HCT116 (cell line): ENCODE results near the gene SF3B5. TPM values are rescaled to one million over a fixed set of nuclear protein-coding genes. Genes with fewer than 3 reads are reported as not detected.

ENCODE experiments used
- ATAC-seq: fragments of 200-7000 bp; cut with Tn5 transposase; 2 replicates; pipeline ENCODE4 v1.9.1; 2020; ENCODE audit warnings: mild to moderate bottlenecking, moderate library complexity
- BruUV-seq: library from RNA; stranded (reverse); fragments of 400-500 nt; replicated peaks from 2 replicates; lab custom pipeline; 2021; lab: Mats Ljungman, UMichigan
- CTCF ChIA-PET: fragments of 300-600 bp; sonication (Branson Sonifier 250); formaldehyde crosslinking; loops from one replicate; lab custom pipeline; 2021; ENCODE audit warnings: antibody characterized with exemption; lab: Charles Lee
- POLR2A ChIA-PET: fragments of 300-600, 350-600 bp; sonication (Branson Sonifier 250); formaldehyde crosslinking; loops from one replicate; lab custom pipeline; 2021; ENCODE audit warnings: antibody characterized with exemption; lab: Charles Lee
- RAD21 ChIA-PET, 2 experiments: fragments of 300-600 bp; sonication (Branson Sonifier 250); formaldehyde crosslinking; loops; one replicate each; lab custom pipeline; 2023; ENCODE audit warnings: low total read pairs in 2 of 2; ENCODE audit not compliant: uncharacterized antibody in 2 of 2, unreplicated experiment in 2 of 2, low non-redundant PET in 1 of 2; lab: Charles Lee
- DNase-seq: peaks from one replicate; pipeline ENCODE4 v3.0.0-alpha.2; 2010; ENCODE audit warnings: low read depth, low spot score
- H2AFZ ChIP-seq: fragments of 200-600 bp; shearing (Covaris generic), sonication (generic); 2 replicates; pipeline ENCODE4 v1.6.1; 2017; ENCODE audit warnings: low read depth, mixed run types, mixed read lengths, antibody characterized with exemption, low read length; ENCODE audit not compliant: poor library complexity, severe bottlenecking
- H3K27ac ChIP-seq: 2 replicates; pipeline ENCODE4 v1.5.1; 2012; ENCODE audit warnings: low read depth, low read length
- H3K27me3 ChIP-seq: fragments of 200-600 bp; sonication (generic); 2 replicates; pipeline ENCODE4 v1.6.1; 2016; ENCODE audit warnings: mixed run types, low read length, mixed read lengths; ENCODE audit not compliant: insufficient read depth
- H3K36me3 ChIP-seq, 2 experiments: fragments of 200-500 bp in 1 of 2; fragments of 200-600 bp in 1 of 2; sonication (Bioruptor generic) in 1 of 2; sonication (generic) in 1 of 2; 2 replicates each; pipeline versions ENCODE4 v1.5.1 to v1.6.1; 2014 to 2016; ENCODE audit warnings: low read length in 2 of 2, inconsistent platforms in 1 of 2, mixed read lengths in 1 of 2, mixed run types in 1 of 2; ENCODE audit not compliant: insufficient read depth in 2 of 2, control insufficient read depth in 1 of 2
- H3K4me1 ChIP-seq, 2 experiments: fragments of 200-600 bp in 1 of 2; sonication (generic) in 1 of 2; 2 replicates each; pipeline versions ENCODE4 v1.5.1 to v1.6.1; 2012 to 2017; ENCODE audit warnings: low read length in 2 of 2, inconsistent platforms in 1 of 2, mild to moderate bottlenecking in 1 of 2, mixed read lengths in 1 of 2, mixed run types in 1 of 2, moderate library complexity in 1 of 2; ENCODE audit not compliant: insufficient read depth in 2 of 2, control insufficient read depth in 1 of 2
- H3K4me2 ChIP-seq: fragments of 200-600 bp; sonication (generic); 2 replicates; pipeline ENCODE4 v1.6.1; 2017; ENCODE audit warnings: mixed run types, low read length, mixed read lengths
- H3K4me3 ChIP-seq, 2 experiments: fragments of 200-600 bp in 1 of 2; sonication (generic) in 1 of 2; replicated peaks in 1 of 2; 2 replicates each; pipeline ENCODE4 v1.5.1; 2011 to 2016; ENCODE audit warnings: low read length in 2 of 2, control low read depth in 1 of 2, low read depth in 1 of 2, mild to moderate bottlenecking in 1 of 2, mixed read lengths in 1 of 2, mixed run types in 1 of 2
- H3K79me2 ChIP-seq: fragments of 200-600 bp; sonication (generic); 2 replicates; pipeline ENCODE4 v1.6.1; 2017; ENCODE audit warnings: mild to moderate bottlenecking, mixed run types, low read length, moderate library complexity, mixed read lengths; ENCODE audit not compliant: insufficient read depth
- H3K9ac ChIP-seq: fragments of 200-600 bp; sonication (generic); 2 replicates; pipeline ENCODE4 v1.6.1; 2016; ENCODE audit warnings: low read length, mixed read lengths
- H3K9me2 ChIP-seq: fragments of 200-600 bp; sonication (generic), shearing (Covaris generic); 2 replicates; pipeline ENCODE4 v1.6.1; 2017; ENCODE audit warnings: mixed run types, mild to moderate bottlenecking, moderate library complexity; ENCODE audit not compliant: insufficient read depth
- H3K9me3 ChIP-seq, 2 experiments: fragments of 200-500 bp in 1 of 2; fragments of 200-600 bp in 1 of 2; sonication (Bioruptor generic) in 1 of 2; sonication (generic) in 1 of 2; 2 replicates each; pipeline ENCODE4 v1.6.1; 2014 to 2017; ENCODE audit warnings: low read length in 2 of 2, mixed read lengths in 2 of 2, inconsistent platforms in 1 of 2, low read depth in 1 of 2, mild to moderate bottlenecking in 1 of 2, mixed run types in 1 of 2, moderate library complexity in 1 of 2; ENCODE audit not compliant: control insufficient read depth in 1 of 2, insufficient read depth in 1 of 2
- H4K20me1 ChIP-seq: fragments of 200-600 bp; sonication (generic), shearing (Covaris generic); 2 replicates; pipeline ENCODE4 v1.6.1; 2017; ENCODE audit warnings: mixed run types, mild to moderate bottlenecking, moderate library complexity; ENCODE audit not compliant: insufficient read depth
- CBX3 ChIP-seq: IDR thresholded peaks from 2 replicates; pipeline ENCODE4 v1.6.1; 2012; ENCODE audit warnings: low read depth
- CEBPB ChIP-seq: IDR thresholded peaks from 2 replicates; pipeline ENCODE4 v1.6.1; 2012; ENCODE audit warnings: low read depth
- ELF1 ChIP-seq: IDR thresholded peaks from 2 replicates; pipeline ENCODE4 v1.6.1; 2012; ENCODE audit warnings: low read depth, borderline replicate concordance
- JUND ChIP-seq: IDR thresholded peaks from 2 replicates; pipeline ENCODE4 v1.6.1; 2012
- POLR2AphosphoS5 ChIP-seq: IDR thresholded peaks from 2 replicates; pipeline ENCODE4 v1.6.1; 2011; ENCODE audit warnings: mild to moderate bottlenecking, low read depth, low read length, moderate library complexity
- RAD21 ChIP-seq: IDR thresholded peaks from 2 replicates; pipeline ENCODE4 v1.6.1; 2012; ENCODE audit warnings: low read depth, mild to moderate bottlenecking
- SIN3A ChIP-seq: IDR thresholded peaks from 2 replicates; pipeline ENCODE4 v1.6.1; 2012; ENCODE audit warnings: low read depth
- SRF ChIP-seq: IDR thresholded peaks from 2 replicates; pipeline ENCODE4 v1.6.1; 2012; ENCODE audit warnings: low read depth
- TCF7L2 ChIP-seq: IDR thresholded peaks from 2 replicates; pipeline ENCODE4 v1.7.0; 2011; ENCODE audit warnings: borderline replicate concordance, inconsistent platforms; ENCODE audit not compliant: insufficient read depth, insufficient read length; ENCODE audit errors: extremely low read depth
- YY1 ChIP-seq: IDR thresholded peaks from 2 replicates; pipeline ENCODE4 v1.6.1; 2011; ENCODE audit warnings: low read length, low read depth, moderate library complexity, mild to moderate bottlenecking; ENCODE audit not compliant: insufficient replicate concordance; ENCODE audit errors: extremely low read depth
- ZFX ChIP-seq: fragments of 450-650 bp; IDR thresholded peaks from 2 replicates; pipeline ENCODE4 v1.6.1; 2017
- intact Hi-C: fragments of 100-400 bp; cut with micrococcal nuclease; formaldehyde crosslinking; loops from 2 replicates; pipeline ENCODE4 v1.10.0; 2022
- total RNA-seq: library from RNA; stranded (reverse); gene quantifications from one replicate; pipeline ENCODE4 v1.2.1, GENCODE V29; 2021; ENCODE audit not compliant: unreplicated experiment
- TF ChIP-seq, protein P1 (sequence below): IDR thresholded peaks from 2 replicates; pipeline ENCODE4 v1.6.1; 2011; ENCODE audit warnings: mild to moderate bottlenecking, low read length, moderate library complexity; ENCODE audit not compliant: insufficient replicate concordance; ENCODE audit errors: extremely low read depth
- TF ChIP-seq, protein P2 (sequence below), 3 experiments: fragments of 200-600 bp in 1 of 3; sonication (generic) in 1 of 3; IDR thresholded peaks in 2 of 3; conservative IDR thresholded peaks in 1 of 3; 2 replicates each; pipeline ENCODE4 v1.5.1; 2012 to 2017; ENCODE audit warnings: low read depth in 2 of 3, low read length in 2 of 3, antibody characterized with exemption in 1 of 3, borderline replicate concordance in 1 of 3, control low read depth in 1 of 3, mild to moderate bottlenecking in 1 of 3, mixed read lengths in 1 of 3, mixed run types in 1 of 3, moderate library complexity in 1 of 3; ENCODE audit not compliant: insufficient read depth in 1 of 3
- TF ChIP-seq, protein P3 (sequence below): IDR thresholded peaks from 2 replicates; pipeline ENCODE4 v1.6.1; 2012

The SF3B5 gene
- total RNA-seq, 1 experiment from 2014 or later = 173 TPM

DNA sequence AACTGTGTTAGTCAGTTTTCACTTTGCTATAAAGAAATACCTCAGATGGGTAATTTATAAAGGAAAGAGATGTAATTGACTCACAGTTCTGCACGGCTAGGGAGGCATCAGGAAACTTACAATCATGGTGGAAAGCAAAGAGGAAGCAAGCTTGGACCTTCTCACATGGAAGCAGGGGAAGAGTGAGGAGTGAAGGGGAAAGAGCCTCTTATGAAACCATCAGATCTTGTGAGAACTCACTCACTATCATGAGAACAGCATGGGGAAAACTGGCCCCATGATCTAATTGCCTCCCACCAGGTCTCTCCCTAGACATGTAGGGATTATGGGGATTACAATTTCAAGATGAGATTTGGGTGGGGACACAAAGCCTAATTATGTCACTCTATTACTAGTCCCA is 46.0 kb downstream of the SF3B5 start:
- no peak overlapping the region for H2AFZ ChIP-seq
- TF ChIP-seq ELF1 (no peak), ZFX (no peak), CEBPB (no peak), TCF7L2 (no peak), CBX3 (no peak), JUND (no peak), SRF (no peak), POLR2AphosphoS5 (no peak), YY1 (no peak), SIN3A (no peak), RAD21 (no peak)
- TF ChIP-seq, protein P1, sequence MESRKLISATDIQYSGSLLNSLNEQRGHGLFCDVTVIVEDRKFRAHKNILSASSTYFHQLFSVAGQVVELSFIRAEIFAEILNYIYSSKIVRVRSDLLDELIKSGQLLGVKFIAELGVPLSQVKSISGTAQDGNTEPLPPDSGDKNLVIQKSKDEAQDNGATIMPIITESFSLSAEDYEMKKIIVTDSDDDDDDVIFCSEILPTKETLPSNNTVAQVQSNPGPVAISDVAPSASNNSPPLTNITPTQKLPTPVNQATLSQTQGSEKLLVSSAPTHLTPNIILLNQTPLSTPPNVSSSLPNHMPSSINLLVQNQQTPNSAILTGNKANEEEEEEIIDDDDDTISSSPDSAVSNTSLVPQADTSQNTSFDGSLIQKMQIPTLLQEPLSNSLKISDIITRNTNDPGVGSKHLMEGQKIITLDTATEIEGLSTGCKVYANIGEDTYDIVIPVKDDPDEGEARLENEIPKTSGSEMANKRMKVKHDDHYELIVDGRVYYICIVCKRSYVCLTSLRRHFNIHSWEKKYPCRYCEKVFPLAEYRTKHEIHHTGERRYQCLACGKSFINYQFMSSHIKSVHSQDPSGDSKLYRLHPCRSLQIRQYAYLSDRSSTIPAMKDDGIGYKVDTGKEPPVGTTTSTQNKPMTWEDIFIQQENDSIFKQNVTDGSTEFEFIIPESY = no peak
- TF ChIP-seq, protein P2, sequence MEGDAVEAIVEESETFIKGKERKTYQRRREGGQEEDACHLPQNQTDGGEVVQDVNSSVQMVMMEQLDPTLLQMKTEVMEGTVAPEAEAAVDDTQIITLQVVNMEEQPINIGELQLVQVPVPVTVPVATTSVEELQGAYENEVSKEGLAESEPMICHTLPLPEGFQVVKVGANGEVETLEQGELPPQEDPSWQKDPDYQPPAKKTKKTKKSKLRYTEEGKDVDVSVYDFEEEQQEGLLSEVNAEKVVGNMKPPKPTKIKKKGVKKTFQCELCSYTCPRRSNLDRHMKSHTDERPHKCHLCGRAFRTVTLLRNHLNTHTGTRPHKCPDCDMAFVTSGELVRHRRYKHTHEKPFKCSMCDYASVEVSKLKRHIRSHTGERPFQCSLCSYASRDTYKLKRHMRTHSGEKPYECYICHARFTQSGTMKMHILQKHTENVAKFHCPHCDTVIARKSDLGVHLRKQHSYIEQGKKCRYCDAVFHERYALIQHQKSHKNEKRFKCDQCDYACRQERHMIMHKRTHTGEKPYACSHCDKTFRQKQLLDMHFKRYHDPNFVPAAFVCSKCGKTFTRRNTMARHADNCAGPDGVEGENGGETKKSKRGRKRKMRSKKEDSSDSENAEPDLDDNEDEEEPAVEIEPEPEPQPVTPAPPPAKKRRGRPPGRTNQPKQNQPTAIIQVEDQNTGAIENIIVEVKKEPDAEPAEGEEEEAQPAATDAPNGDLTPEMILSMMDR (IDR thresholded peaks at IDR 0.05 in 2 of 3, conservative IDR thresholded peaks at IDR 0.05 in 1 of 3; ENCODE audit: borderline replicate concordance in 1 of 3, insufficient read depth in 1 of 3, low read depth in 2 of 3, low read length in 2 of 3) = no peak
- TF ChIP-seq, protein P3, sequence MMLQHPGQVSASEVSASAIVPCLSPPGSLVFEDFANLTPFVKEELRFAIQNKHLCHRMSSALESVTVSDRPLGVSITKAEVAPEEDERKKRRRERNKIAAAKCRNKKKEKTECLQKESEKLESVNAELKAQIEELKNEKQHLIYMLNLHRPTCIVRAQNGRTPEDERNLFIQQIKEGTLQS = no peak
- TF ChIP-seq, all 23 proteins: peak for 0
- ChIA-PET CTCF (no interaction called here), RAD21 (no interaction called here), POLR2A (no interaction called here)
- H3K79me2 ChIP-seq = no peaks in the 10 kb centered on the region
- no peaks in the 10 kb centered on the region for H4K20me1 ChIP-seq
- H3K27me3 ChIP-seq = no peaks in the 10 kb centered on the region
- DNase-seq (no peak), ATAC-seq (no peak)
- H3K27ac ChIP-seq = no peak overlapping the region
- no peak overlapping the region for H3K9ac ChIP-seq
- intact Hi-C loops = no loop called here
- no peaks in the 10 kb centered on the region for H3K9me3 ChIP-seq
- BruUV-seq = no TSS peak
- H3K9me2 ChIP-seq = no peaks in the 10 kb centered on the region
- H3K4me1 ChIP-seq = no peaks in the 10 kb centered on the region
- no peaks in the 10 kb centered on the region for H3K36me3 ChIP-seq
- H3K4me2 ChIP-seq = no peak overlapping the region
- H3K4me3 ChIP-seq = no peak overlapping the region
